22Rv1 (cell line): ENCODE results near the gene NOS1AP.

ENCODE experiments used
- CTCF ChIP-seq: fragments of 450-650 bp; IDR thresholded peaks from 2 replicates; pipeline ENCODE4 v1.5.1; 2017; ENCODE audit warnings: mild to moderate bottlenecking
- ZFX ChIP-seq: fragments of 450-650 bp; IDR thresholded peaks from 2 replicates; pipeline ENCODE4 v1.6.1; 2017; ENCODE audit warnings: antibody characterized with exemption, borderline replicate concordance

- TF ChIP-seq CTCF (no peak), ZFX (no peak)
Observed at GRCh38 chr1:162400790-162401355, 331.4 kb downstream of the NOS1AP start.
